ACHN (cell line): ENCODE data around the gene DTWD2.
"Not testable (repeated sequence)": the region's sequence is repeated elsewhere in the genome, so short reads cannot be mapped to it uniquely, and the experiment has no call there.

Source experiments
- DNase-seq: peaks from one replicate; pipeline ENCODE4 v3.0.0-alpha.2; 2015
- in situ Hi-C: cut with HindIII; loops from 2 replicates; pipeline ENCODE4 v1.10.0; 2017; ENCODE audit warnings: low sequenced_read_pairs, low pct_ligation_motif_present, low pct_unique_long_range_greater_than_20kb

The DTWD2 gene

GRCh38 chr5:118902656-118903438 is 85.5 kb downstream of the DTWD2 start:
- DNase-seq: no peak
- in situ Hi-C loops: no loop called here

- in situ Hi-C loops: no loop called here
- DNase-seq: no peak
Observed at GRCh38 chr5:118894709-118895108, 93.6 kb downstream of the DTWD2 start.

GRCh38 chr5:118891252-118891651 is 97.1 kb downstream of the DTWD2 start:
- DNase-seq: no peak
- in situ Hi-C loops: no loop called here

GRCh38 chr5:118889165-118889564 is 99.2 kb downstream of the DTWD2 start:
- no peak for DNase-seq
- in situ Hi-C loops: no loop called here

GRCh38 chr5:118888556-118888955 is 99.8 kb downstream of the DTWD2 start:
- in situ Hi-C loops: no loop called here
- DNase-seq: no peak

GRCh38 chr5:118883362-118883761 is 105.0 kb downstream of the DTWD2 start:
- DNase-seq: no peak

GRCh38 chr5:118882666-118883065 is 105.7 kb downstream of the DTWD2 start:
- in situ Hi-C loops: no loop called here
- no peak for DNase-seq

More at GRCh38 chr5:118883362-118883761, 105.0 kb downstream of the DTWD2 start:
- in situ Hi-C loops: no loop called here

GRCh38 chr5:118876852-118877251 is 111.5 kb downstream of the DTWD2 start:
- in situ Hi-C loops, DNase-seq: not testable (repeated sequence)

- in situ Hi-C loops: no loop called here
- no peak for DNase-seq
Observed at GRCh38 chr5:118875131-118875530, 113.2 kb downstream of the DTWD2 start.

- DNase-seq: no peak
- in situ Hi-C loops: no loop called here
Observed at GRCh38 chr5:118873417-118873816, 114.9 kb downstream of the DTWD2 start.

GRCh38 chr5:118863345-118863744 is 125.0 kb downstream of the DTWD2 start:
- DNase-seq: no peak
- in situ Hi-C loops: no loop called here

GRCh38 chr5:118862596-118862995 is 125.8 kb downstream of the DTWD2 start:
- in situ Hi-C loops: no loop called here
- DNase-seq: no peak

GRCh38 chr5:118857700-118858099 is 130.6 kb downstream of the DTWD2 start:
- DNase-seq: no peak
- in situ Hi-C loops: no loop called here

- no peak for DNase-seq
- in situ Hi-C loops: no loop called here
Observed at GRCh38 chr5:118854819-118855218, 133.5 kb downstream of the DTWD2 start.

- in situ Hi-C loops, DNase-seq: not testable (repeated sequence)
Observed at GRCh38 chr5:118851785-118852184, 136.6 kb downstream of the DTWD2 start.

- in situ Hi-C loops: not testable (repeated sequence)
Observed at GRCh38 chr5:118849507-118849906, 138.8 kb downstream of the DTWD2 start.

GRCh38 chr5:118844351-118844750 is 144.0 kb downstream of the DTWD2 start:
- no peak for DNase-seq
- in situ Hi-C loops: no loop called here

More at GRCh38 chr5:118849507-118849906, 138.8 kb downstream of the DTWD2 start:
- not testable (repeated sequence) for DNase-seq

- in situ Hi-C loops: no loop called here
- no peak for DNase-seq
Observed at GRCh38 chr5:118834710-118835109, 153.6 kb downstream of the DTWD2 start.

- DNase-seq: no peak
- in situ Hi-C loops: no loop called here
Observed at GRCh38 chr5:118832974-118833373, 155.4 kb downstream of the DTWD2 start.

- in situ Hi-C loops: no loop called here
- no peak for DNase-seq
Observed at GRCh38 chr5:118825226-118825625, 163.1 kb downstream of the DTWD2 start.
